ENCODE measurements around the gene RNF213. TPM values are rescaled to one million over a fixed set of nuclear protein-coding genes. Genes with fewer than 3 reads are reported as not detected.
"Not testable (repeated sequence)": the region's sequence is repeated elsewhere in the genome, so short reads cannot be mapped to it uniquely, and the experiment has no call there.

The RNF213 gene
- total RNA-seq, 1 experiment from 2014 or later = 71.4 TPM

- Histone ChIP-seq H3K9ac (ENCODE audit: low read length) (no peak overlapping the region), H3K79me2 (ENCODE audit: low read length) (no peaks in the 10 kb centered on the region), H3K4me2 (ENCODE audit: low read length) (no peak overlapping the region), H4K20me1 (ENCODE audit: low read length) (no peaks in the 10 kb centered on the region), H3K27me3 (ENCODE audit: low read length) (no peaks in the 10 kb centered on the region), H3K9me2 (replicated peaks; ENCODE audit: low read length) (no peaks in the 10 kb centered on the region), H2AFZ (ENCODE audit: low read length) (no peak overlapping the region), H3K27ac (ENCODE audit: low read length) (no peak overlapping the region), H3K36me3 (ENCODE audit: low read depth, low read length) (no peaks in the 10 kb centered on the region), H3K4me3 (ENCODE audit: low read length) (no peak overlapping the region), H3F3A (ENCODE audit: low read length, unreplicated experiment) (no peaks in the 10 kb centered on the region), H3K4me1 (ENCODE audit: insufficient read depth, low read length) (no peaks in the 10 kb centered on the region), H3K9me3 (ENCODE audit: low read length) (no peaks in the 10 kb centered on the region)
- ATAC-seq (no peak), DNase-seq (no peak)
- ChIA-PET CTCF (no interaction called here), POLR2A (ENCODE audit: unreplicated experiment) (no interaction called here)
- BruUV-seq (replicated peaks) = no TSS peak
- no peak for TF ChIP-seq EZH2phosphoT487 (IDR thresholded peaks at IDR 0.05; ENCODE audit: borderline replicate concordance, low read length)
- TF ChIP-seq EZH2 (IDR thresholded peaks at IDR 0.05; ENCODE audit: low read length, unreplicated experiment) = no peak
- TF ChIP-seq CTCF (conservative IDR thresholded peaks at IDR 0.05; ENCODE audit: low read depth, low read length) = no peak
- intact Hi-C loops (cut with micrococcal nuclease) = no loop called here
These were observed 142.3 kb downstream of the RNF213 start for GRCh38 chr17:80402959-80403358.

GRCh38 chr17:80406146-80406545 is 145.5 kb downstream of the RNF213 start:
- H3K9me3 ChIP-seq (ENCODE audit: low read length) = no peaks in the 10 kb centered on the region
- CTCF ChIA-PET = no interaction called here
- no peaks in the 10 kb centered on the region for H3K27me3 ChIP-seq (ENCODE audit: low read length)
- no peak overlapping the region for H3K27ac ChIP-seq (ENCODE audit: low read length)
- no peak overlapping the region for H3K4me3 ChIP-seq (ENCODE audit: low read length)
- TF ChIP-seq CTCF (conservative IDR thresholded peaks at IDR 0.05; ENCODE audit: low read depth, low read length) = no peak
- H3K79me2 ChIP-seq (ENCODE audit: low read length) = no peaks in the 10 kb centered on the region
- H3K4me2 ChIP-seq (ENCODE audit: low read length) = no peak overlapping the region
- no peaks in the 10 kb centered on the region for H3K4me1 ChIP-seq (ENCODE audit: insufficient read depth, low read length)
- DNase-seq (no peak), ATAC-seq (no peak)
- no peaks in the 10 kb centered on the region for H3K36me3 ChIP-seq (ENCODE audit: low read depth, low read length)
- no peaks in the 10 kb centered on the region for H3K9me2 ChIP-seq (replicated peaks; ENCODE audit: low read length)
- no peaks in the 10 kb centered on the region for H4K20me1 ChIP-seq (ENCODE audit: low read length)
- no peak overlapping the region for H2AFZ ChIP-seq (ENCODE audit: low read length)
- no TSS peak for BruUV-seq (replicated peaks)
- H3K9ac ChIP-seq (ENCODE audit: low read length) = no peak overlapping the region
- intact Hi-C loops (cut with micrococcal nuclease) = no loop called here
- no peaks in the 10 kb centered on the region for H3F3A ChIP-seq (ENCODE audit: low read length, unreplicated experiment)
- POLR2A ChIA-PET (ENCODE audit: unreplicated experiment) = no interaction called here

- H3K9me3 ChIP-seq (ENCODE audit: low read length); H4K20me1 ChIP-seq (ENCODE audit: low read length); intact Hi-C loops (cut with micrococcal nuclease); H3K4me2 ChIP-seq (ENCODE audit: low read length); H3K27me3 ChIP-seq (ENCODE audit: low read length); POLR2A ChIA-PET (ENCODE audit: unreplicated experiment); CTCF ChIA-PET; H3K4me3 ChIP-seq (ENCODE audit: low read length); ATAC-seq; DNase-seq; H3K9me2 ChIP-seq (replicated peaks; ENCODE audit: low read length); H3K79me2 ChIP-seq (ENCODE audit: low read length); H3F3A ChIP-seq (ENCODE audit: low read length, unreplicated experiment); BruUV-seq (replicated peaks); H3K9ac ChIP-seq (ENCODE audit: low read length); H3K4me1 ChIP-seq (ENCODE audit: insufficient read depth, low read length); H3K27ac ChIP-seq (ENCODE audit: low read length); H2AFZ ChIP-seq (ENCODE audit: low read length); H3K36me3 ChIP-seq (ENCODE audit: low read depth, low read length): not testable (repeated sequence)
These were observed 147.3 kb downstream of the RNF213 start for GRCh38 chr17:80407917-80408316.
